ENCODE measurements around the gene KIRREL1. TPM values are rescaled to one million over a fixed set of nuclear protein-coding genes. Genes with fewer than 3 reads are reported as not detected.
A peak's percentile ranks its signal among the peaks of the same experiment; 100 is the strongest.

The KIRREL1 gene
- total RNA-seq, 1 donor from 2014 or later = 195 TPM

DNA sequence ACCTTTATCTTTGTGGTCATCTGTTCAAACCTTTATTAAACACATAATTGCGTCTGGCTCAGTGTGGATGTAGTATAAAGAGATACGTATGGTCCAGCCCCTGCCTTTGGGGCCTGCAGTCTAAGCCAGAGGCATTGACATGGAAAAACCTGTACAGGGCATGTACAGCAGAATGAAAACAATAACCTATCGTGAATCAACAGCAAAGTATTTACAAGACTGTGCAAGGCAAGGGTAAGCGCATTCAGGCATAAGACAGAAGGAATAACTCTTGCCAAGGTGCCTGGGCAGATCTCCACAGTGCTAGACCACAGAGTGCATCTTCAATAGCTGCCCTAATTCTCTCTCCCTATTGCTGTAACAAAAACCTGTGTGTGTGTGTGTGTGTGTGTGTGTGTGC, 35.5 kb downstream of the KIRREL1 start:
- no peak overlapping the region for H3K4me3 ChIP-seq (ENCODE audit: insufficient read depth, low read depth, low read length)
- H2AFZ ChIP-seq (ENCODE audit: low read depth, low read length) = no peak overlapping the region
- peaks cover 52% of the 10 kb centered on the region for H3K4me1 Mint-ChIP-seq (ENCODE audit: low read depth, unreplicated experiment)
- peaks cover 63% of the 10 kb centered on the region for H4K20me1 ChIP-seq (ENCODE audit: insufficient read depth, low read length)
- no peak overlapping the region for H3K4me3 Mint-ChIP-seq (ENCODE audit: unreplicated experiment)
- no peaks in the 10 kb centered on the region for H3K9me3 ChIP-seq (ENCODE audit: insufficient read depth, low read depth, low read length)
- no peak overlapping the region for H3K9ac ChIP-seq (ENCODE audit: low read length)
- peaks cover 14% of the 10 kb centered on the region for H3K36me3 ChIP-seq (ENCODE audit: insufficient read depth, low read length)
- H3K27me3 Mint-ChIP-seq (ENCODE audit: low read depth, unreplicated experiment) = no peaks in the 10 kb centered on the region
- peaks cover 90% of the 10 kb centered on the region for H3K79me2 ChIP-seq (ENCODE audit: insufficient read depth, low read length)
- TF ChIP-seq EZH2 (IDR thresholded peaks at IDR 0.05; ENCODE audit: insufficient read depth, low read length) = no peak
- TF ChIP-seq, protein P1, sequence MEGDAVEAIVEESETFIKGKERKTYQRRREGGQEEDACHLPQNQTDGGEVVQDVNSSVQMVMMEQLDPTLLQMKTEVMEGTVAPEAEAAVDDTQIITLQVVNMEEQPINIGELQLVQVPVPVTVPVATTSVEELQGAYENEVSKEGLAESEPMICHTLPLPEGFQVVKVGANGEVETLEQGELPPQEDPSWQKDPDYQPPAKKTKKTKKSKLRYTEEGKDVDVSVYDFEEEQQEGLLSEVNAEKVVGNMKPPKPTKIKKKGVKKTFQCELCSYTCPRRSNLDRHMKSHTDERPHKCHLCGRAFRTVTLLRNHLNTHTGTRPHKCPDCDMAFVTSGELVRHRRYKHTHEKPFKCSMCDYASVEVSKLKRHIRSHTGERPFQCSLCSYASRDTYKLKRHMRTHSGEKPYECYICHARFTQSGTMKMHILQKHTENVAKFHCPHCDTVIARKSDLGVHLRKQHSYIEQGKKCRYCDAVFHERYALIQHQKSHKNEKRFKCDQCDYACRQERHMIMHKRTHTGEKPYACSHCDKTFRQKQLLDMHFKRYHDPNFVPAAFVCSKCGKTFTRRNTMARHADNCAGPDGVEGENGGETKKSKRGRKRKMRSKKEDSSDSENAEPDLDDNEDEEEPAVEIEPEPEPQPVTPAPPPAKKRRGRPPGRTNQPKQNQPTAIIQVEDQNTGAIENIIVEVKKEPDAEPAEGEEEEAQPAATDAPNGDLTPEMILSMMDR (IDR thresholded peaks at IDR 0.05; ENCODE audit: insufficient read depth, low read depth, low read length) = no peak
- H3K9me3 Mint-ChIP-seq (ENCODE audit: unreplicated experiment) = no peaks in the 10 kb centered on the region
- H3K36me3 Mint-ChIP-seq (ENCODE audit: low read depth, unreplicated experiment) = peaks cover 24% of the 10 kb centered on the region
- no peak overlapping the region for H3K27ac ChIP-seq (ENCODE audit: low read depth, low read length)
- no peaks in the 10 kb centered on the region for H3K27me3 ChIP-seq (ENCODE audit: insufficient read depth, low read length)
- peak; percentile 13 for FAIRE-seq
- H3K27ac Mint-ChIP-seq (ENCODE audit: unreplicated experiment) = no peak overlapping the region
- H3K4me2 ChIP-seq (ENCODE audit: low read length) = peak overlapping the region; percentile 28
- peak; percentile 89 for DNase-seq (ENCODE audit: low read depth)
- H3K4me1 ChIP-seq (ENCODE audit: insufficient read depth, low read length) = peaks cover 22% of the 10 kb centered on the region

GRCh38 chr1:158035014-158035413, 41.6 kb downstream of the KIRREL1 start:
- Histone ChIP-seq H3K4me3 (ENCODE audit: insufficient read depth, low read depth, low read length) (no peak overlapping the region), H4K20me1 (ENCODE audit: insufficient read depth, low read length) (peaks cover 80% of the 10 kb centered on the region), H3K79me2 (ENCODE audit: insufficient read depth, low read length) (peaks cover 90% of the 10 kb centered on the region), H2AFZ (ENCODE audit: low read depth, low read length) (no peak overlapping the region), H3K9ac (ENCODE audit: low read length) (no peak overlapping the region), H3K4me2 (ENCODE audit: low read length) (no peak overlapping the region), H3K4me1 (ENCODE audit: insufficient read depth, low read length) (peaks cover 30% of the 10 kb centered on the region), H3K27me3 (ENCODE audit: insufficient read depth, low read length) (no peaks in the 10 kb centered on the region), H3K36me3 (ENCODE audit: insufficient read depth, low read length) (peaks cover 12% of the 10 kb centered on the region), H3K9me3 (ENCODE audit: insufficient read depth, low read depth, low read length) (no peaks in the 10 kb centered on the region), H3K27ac (ENCODE audit: low read depth, low read length) (no peak overlapping the region)
- peaks cover 29% of the 10 kb centered on the region for H3K36me3 Mint-ChIP-seq (ENCODE audit: low read depth, unreplicated experiment)
- DNase-seq (ENCODE audit: low read depth) (no peak), FAIRE-seq (no peak)
- H3K4me1 Mint-ChIP-seq (ENCODE audit: low read depth, unreplicated experiment) = peaks cover 49% of the 10 kb centered on the region
- H3K4me3 Mint-ChIP-seq (ENCODE audit: unreplicated experiment) = no peak overlapping the region
- no peaks in the 10 kb centered on the region for H3K27me3 Mint-ChIP-seq (ENCODE audit: low read depth, unreplicated experiment)
- TF ChIP-seq, protein P1 (IDR thresholded peaks at IDR 0.05; ENCODE audit: insufficient read depth, low read depth, low read length) = no peak
- TF ChIP-seq EZH2 (IDR thresholded peaks at IDR 0.05; ENCODE audit: insufficient read depth, low read length) = no peak
- no peak overlapping the region for H3K27ac Mint-ChIP-seq (ENCODE audit: unreplicated experiment)
- no peaks in the 10 kb centered on the region for H3K9me3 Mint-ChIP-seq (ENCODE audit: unreplicated experiment)

- H3K9me3 Mint-ChIP-seq (ENCODE audit: unreplicated experiment) = no peaks in the 10 kb centered on the region
- peak overlapping the region; percentile 29 for H3K4me3 Mint-ChIP-seq (ENCODE audit: unreplicated experiment)
- peaks cover 58% of the 10 kb centered on the region for H3K4me1 Mint-ChIP-seq (ENCODE audit: low read depth, unreplicated experiment)
- H3K27ac Mint-ChIP-seq (ENCODE audit: unreplicated experiment) = peak overlapping the region; percentile 66
- H3K36me3 ChIP-seq (ENCODE audit: insufficient read depth, low read length) = peaks cover 9% of the 10 kb centered on the region
- peaks cover 90% of the 10 kb centered on the region for H3K79me2 ChIP-seq (ENCODE audit: insufficient read depth, low read length)
- H3K27me3 ChIP-seq (ENCODE audit: insufficient read depth, low read length) = no peaks in the 10 kb centered on the region
- H3K27ac ChIP-seq (ENCODE audit: low read depth, low read length) = no peak overlapping the region
- no peak for FAIRE-seq
- peaks cover 80% of the 10 kb centered on the region for H4K20me1 ChIP-seq (ENCODE audit: insufficient read depth, low read length)
- peaks cover 30% of the 10 kb centered on the region for H3K4me1 ChIP-seq (ENCODE audit: insufficient read depth, low read length)
- H3K36me3 Mint-ChIP-seq (ENCODE audit: low read depth, unreplicated experiment) = peaks cover 26% of the 10 kb centered on the region
- no peak overlapping the region for H3K9ac ChIP-seq (ENCODE audit: low read length)
- H3K27me3 Mint-ChIP-seq (ENCODE audit: low read depth, unreplicated experiment) = no peaks in the 10 kb centered on the region
- TF ChIP-seq EZH2 (IDR thresholded peaks at IDR 0.05; ENCODE audit: insufficient read depth, low read length) = no peak
- TF ChIP-seq, protein P1 (IDR thresholded peaks at IDR 0.05; ENCODE audit: insufficient read depth, low read depth, low read length) = peak; percentile 81
- H2AFZ ChIP-seq (ENCODE audit: low read depth, low read length) = no peak overlapping the region
- H3K4me2 ChIP-seq (ENCODE audit: low read length) = no peak overlapping the region
- H3K4me3 ChIP-seq (ENCODE audit: insufficient read depth, low read depth, low read length) = no peak overlapping the region
- H3K9me3 ChIP-seq (ENCODE audit: insufficient read depth, low read depth, low read length) = no peaks in the 10 kb centered on the region
- DNase-seq (ENCODE audit: low read depth) = no peak
Measured at GRCh38 chr1:158035976-158036583, 42.6 kb downstream of the KIRREL1 start.
